ENCODE measurements around the gene MAP3K3.
A peak's percentile ranks its signal among the peaks of the same experiment; 100 is the strongest.

Gene MAP3K3

GRCh38 chr17:63741143-63741407 lies 118.9 kb downstream of the MAP3K3 start:
- H3K9me3 ChIP-seq (ENCODE audit: control insufficient read depth, low read length), result no peaks in the 10 kb centered on the region
- 0% methylated on average over 10 to 11 of the region's 14 CpGs for whole genome bisulfite sequencing, 2 experiments (ENCODE audit: insufficient coverage in 2 of 2)
- H3K27ac ChIP-seq (ENCODE audit: low read depth, low read length, severe bottlenecking), result peak overlapping the region; percentile 73
- H3K4me3 ChIP-seq (ENCODE audit: extremely low read depth, insufficient read depth, low read length, poor library complexity, severe bottlenecking), result peak overlapping the region; percentile 93
- peaks cover 3% of the 10 kb centered on the region for H3K4me1 ChIP-seq (ENCODE audit: control insufficient read depth, insufficient read depth, low read length, poor library complexity, severe bottlenecking)
- H3K36me3 ChIP-seq (ENCODE audit: control insufficient read depth, insufficient read depth, low read length), result peaks cover 12% of the 10 kb centered on the region

- H3K4me1 ChIP-seq (ENCODE audit: control insufficient read depth, insufficient read depth, low read length, poor library complexity, severe bottlenecking), result peaks cover 3% of the 10 kb centered on the region
- H3K9me3 ChIP-seq (ENCODE audit: control insufficient read depth, low read length), result no peaks in the 10 kb centered on the region
- H3K36me3 ChIP-seq (ENCODE audit: control insufficient read depth, insufficient read depth, low read length), result peaks cover 15% of the 10 kb centered on the region
- peak within 1 kb of the TSS; percentile 93 for H3K4me3 ChIP-seq (ENCODE audit: extremely low read depth, insufficient read depth, low read length, poor library complexity, severe bottlenecking)
- 0 to 2% methylated on average over 32 to 45 of the region's 61 CpGs for WGBS, 2 experiments (ENCODE audit: insufficient coverage in 2 of 2)
- H3K27ac ChIP-seq (ENCODE audit: low read depth, low read length, severe bottlenecking), result peak within 1 kb of the TSS; percentile 90
Observed at GRCh38 chr17:63741408-63742173, 119.4 kb downstream of the MAP3K3 start, which contains the start of gene STRADA. Gene STRADA (minus strand): TSS chr17:63741799. CDS start chr17:63728369, 13,430 bp downstream.

All from mesodermal cell (in vitro differentiated cells).